AG04450 (cell line): ENCODE measurements around the gene HOXB6. TPM values are rescaled to one million over a fixed set of nuclear protein-coding genes. Genes with fewer than 3 reads are reported as not detected.

Source experiments
- CTCF ChIA-PET: fragments of 300-600, 350-600 bp; formaldehyde crosslinking; extraction: SDS; loops from one replicate; lab custom pipeline; 2022; ENCODE audit warnings: antibody characterized with exemption, inconsistent platforms; lab: Charles Lee
- POLR2A ChIA-PET: fragments of 350-600 bp; formaldehyde crosslinking; extraction: SDS; loops from one replicate; lab custom pipeline; 2021; ENCODE audit warnings: antibody characterized with exemption, inconsistent platforms; lab: Yijun Ruan, JAX
- DNase-seq: peaks from one replicate; pipeline ENCODE4 v3.0.0-alpha.2; 2011; ENCODE audit warnings: low read depth, low spot score
- H3K27ac ChIP-seq: one replicate; pipeline ENCODE4 v1.5.1; 2012; ENCODE audit warnings: low read depth, low read length, control low read depth
- H3K27me3 ChIP-seq: one replicate; pipeline ENCODE4 v1.6.0; 2012; ENCODE audit warnings: low read length; ENCODE audit not compliant: control insufficient read depth, insufficient read depth
- H3K4me3 ChIP-seq: 2 replicates; pipeline ENCODE4 v1.5.1; 2011; ENCODE audit warnings: mild to moderate bottlenecking, low read depth, low read length, control low read depth
- H3K9me3 ChIP-seq: 2 replicates; pipeline ENCODE4 v1.5.1; 2012; ENCODE audit warnings: low read length; ENCODE audit not compliant: control insufficient read depth, insufficient read depth
- CTCF ChIP-seq: IDR thresholded peaks from 2 replicates; pipeline ENCODE4 v1.5.1; 2011; ENCODE audit warnings: low read depth, low read length, control low read depth, inconsistent platforms
- polyA plus RNA-seq: library from polyadenylated mRNA; depleted of rRNA; stranded (reverse); fragments of >200 nt; gene quantifications from 2 replicates; pipeline ENCODE4 v1.2.3, GENCODE V29; 2011

The HOXB6 gene
- polyA plus RNA-seq, 1 experiment: 15.4 TPM

- TF ChIP-seq CTCF: no peak
- H3K4me3 ChIP-seq: peak overlapping the region; percentile 90
- H3K27me3 ChIP-seq: no peaks in the 10 kb centered on the region
- no peaks in the 10 kb centered on the region; the same call in 1 of the 2 replicates for H3K9me3 ChIP-seq
- POLR2A ChIA-PET: interaction anchor here (0.5 to 3.1 kb wide), 7 partner anchors 8 to 548 kb away, joined by 3 to 11 read pairs (median 4); no protein-coding TSS in a partner anchor
- CTCF ChIA-PET: no interaction called here
- no peak for DNase-seq
- H3K27ac ChIP-seq: peak overlapping the region; percentile 91
Observed at GRCh38 chr17:48577330-48577945, 27.3 kb downstream of the HOXB6 start.

DNA sequence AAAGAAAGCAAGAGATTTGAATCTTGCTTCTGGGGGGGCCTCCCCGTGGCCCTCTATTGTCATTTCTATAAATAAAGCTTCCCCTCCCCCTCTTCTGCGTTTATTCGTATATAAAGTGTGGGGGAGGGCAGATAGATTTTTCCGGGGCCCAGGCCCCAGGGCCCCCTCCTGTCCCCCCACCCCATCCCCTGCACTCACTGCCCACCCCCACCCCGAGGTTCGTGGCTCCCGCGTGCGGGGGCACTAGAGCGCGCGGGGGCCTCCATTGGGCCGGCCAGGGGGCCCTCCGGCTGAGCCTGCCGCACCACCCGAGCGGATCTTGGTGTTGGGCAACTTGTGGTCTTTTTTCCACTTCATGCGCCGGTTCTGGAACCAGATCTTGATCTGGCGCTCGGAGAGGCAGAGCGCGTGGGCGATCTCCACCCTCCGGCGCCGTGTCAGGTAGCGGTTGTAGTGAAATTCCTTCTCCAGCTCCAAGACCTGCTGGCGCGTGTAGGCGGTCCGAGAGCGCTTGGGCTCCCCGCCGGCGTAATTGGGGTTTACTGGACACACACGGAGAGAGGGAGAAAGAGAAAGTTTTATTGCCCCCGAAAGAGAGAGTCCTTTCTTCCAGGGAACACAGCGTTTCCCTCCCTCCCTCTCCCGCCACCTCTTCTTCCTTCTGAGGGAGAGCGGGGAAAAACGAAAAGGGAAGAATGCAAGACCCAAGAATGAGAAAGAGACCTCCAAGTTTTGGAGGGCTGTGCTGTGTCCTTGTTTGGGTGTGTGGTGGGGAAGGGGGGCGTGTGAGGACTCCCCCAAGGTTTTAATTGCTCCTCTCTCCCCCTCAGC, 28.1 kb downstream of the HOXB6 start:
- Histone ChIP-seq H3K9me3 (no peaks in the 10 kb centered on the region), H3K27ac (peak overlapping the region; percentile 91), H3K4me3 (peak overlapping the region; percentile 90), H3K27me3 (no peaks in the 10 kb centered on the region)
- no peak for DNase-seq
- TF ChIP-seq CTCF: no peak
- ChIA-PET POLR2A (interaction anchor here (0.8 to 3.1 kb wide), 7 partner anchors 9 to 37 kb away, joined by 3 to 11 read pairs (median 3); no protein-coding TSS in a partner anchor), CTCF (interaction anchor here (0.7 kb wide), 1 partner anchor 231 kb away, joined by 4 read pairs; no protein-coding TSS in a partner anchor)

DNA sequence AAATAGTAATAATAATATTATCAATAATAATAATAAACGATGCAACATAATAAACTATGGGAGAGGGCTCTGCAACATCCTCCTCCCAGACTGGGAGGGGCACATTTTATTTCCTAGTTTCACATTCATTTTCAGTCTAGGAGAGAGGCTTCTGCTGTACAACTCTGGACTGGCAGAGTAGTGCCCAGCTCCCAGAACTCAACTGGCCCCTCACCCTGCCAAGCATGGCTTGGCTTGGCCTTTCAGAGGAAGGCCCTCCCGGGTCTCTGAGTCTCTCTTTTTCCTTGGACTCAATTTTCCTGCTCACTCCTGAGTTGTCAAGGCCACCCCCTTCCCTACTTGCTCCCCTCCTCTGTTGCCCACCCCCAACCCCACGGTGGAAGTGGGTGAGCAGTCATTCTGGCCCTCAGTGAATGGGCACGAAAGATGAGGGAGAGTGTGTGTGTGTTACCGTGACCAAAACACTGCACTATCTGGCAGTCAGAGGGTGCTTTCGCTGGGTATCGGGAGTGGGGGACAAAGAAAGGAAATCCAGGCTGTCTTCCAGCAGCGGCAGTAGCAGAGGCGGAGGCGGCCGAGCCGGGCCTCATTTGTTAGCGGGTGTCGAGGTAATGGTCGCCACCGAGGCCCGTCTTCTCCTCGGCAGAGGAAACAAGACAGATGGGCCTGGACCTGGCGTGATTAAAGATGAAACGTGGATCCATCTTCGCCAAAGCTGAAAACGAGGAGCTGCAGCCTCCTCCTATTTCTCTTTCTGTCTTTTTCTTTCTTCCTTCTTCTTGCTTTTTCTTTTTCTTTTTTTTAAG, 28.9 kb downstream of the HOXB6 start:
- Histone ChIP-seq H3K4me3 (peak overlapping the region; percentile 90), H3K27ac (peak overlapping the region; percentile 91), H3K27me3 (no peaks in the 10 kb centered on the region), H3K9me3 (no peaks in the 10 kb centered on the region)
- CTCF ChIA-PET: interaction anchor here (0.7 kb wide), 1 partner anchor 230 kb away, joined by 4 read pairs; no protein-coding TSS in a partner anchor
- POLR2A ChIA-PET: interaction anchor here (0.8 to 3.1 kb wide), 7 partner anchors 8 to 36 kb away, joined by 3 to 11 read pairs (median 3); no protein-coding TSS in a partner anchor
- no peak for DNase-seq
- no peak for TF ChIP-seq CTCF

GRCh38 chr17:48575066-48575582, 29.7 kb downstream of the HOXB6 start:
- TF ChIP-seq CTCF: no peak
- POLR2A ChIA-PET: interaction anchor here (1.0 to 3.1 kb wide), 3 partner anchors 13 to 25 kb away, joined by 3 to 11 read pairs (median 10); no protein-coding TSS in a partner anchor
- peak overlapping the region; percentile 90 for H3K4me3 ChIP-seq

More at GRCh38 chr17:48575066-48575582, 29.7 kb downstream of the HOXB6 start:
- no peak for DNase-seq
- no peaks in the 10 kb centered on the region for H3K9me3 ChIP-seq
- peak overlapping the region; percentile 91 for H3K27ac ChIP-seq
- H3K27me3 ChIP-seq: no peaks in the 10 kb centered on the region
- CTCF ChIA-PET: interaction anchor here (0.6 to 1.2 kb wide), 2 partner anchors 15 to 19 kb away, joined by 4 read pairs; no protein-coding TSS in a partner anchor
